AG08395 (cell line): ENCODE results near the gene CNBP.
"Not testable (repeated sequence)": the region's sequence is repeated elsewhere in the genome, so short reads cannot be mapped to it uniquely, and the experiment has no call there.

Source experiments
- DNase-seq: peaks from one replicate; pipeline ENCODE4 v3.0.0; 2012; ENCODE audit warnings: mixed read lengths, low spot score

Gene CNBP

DNA sequence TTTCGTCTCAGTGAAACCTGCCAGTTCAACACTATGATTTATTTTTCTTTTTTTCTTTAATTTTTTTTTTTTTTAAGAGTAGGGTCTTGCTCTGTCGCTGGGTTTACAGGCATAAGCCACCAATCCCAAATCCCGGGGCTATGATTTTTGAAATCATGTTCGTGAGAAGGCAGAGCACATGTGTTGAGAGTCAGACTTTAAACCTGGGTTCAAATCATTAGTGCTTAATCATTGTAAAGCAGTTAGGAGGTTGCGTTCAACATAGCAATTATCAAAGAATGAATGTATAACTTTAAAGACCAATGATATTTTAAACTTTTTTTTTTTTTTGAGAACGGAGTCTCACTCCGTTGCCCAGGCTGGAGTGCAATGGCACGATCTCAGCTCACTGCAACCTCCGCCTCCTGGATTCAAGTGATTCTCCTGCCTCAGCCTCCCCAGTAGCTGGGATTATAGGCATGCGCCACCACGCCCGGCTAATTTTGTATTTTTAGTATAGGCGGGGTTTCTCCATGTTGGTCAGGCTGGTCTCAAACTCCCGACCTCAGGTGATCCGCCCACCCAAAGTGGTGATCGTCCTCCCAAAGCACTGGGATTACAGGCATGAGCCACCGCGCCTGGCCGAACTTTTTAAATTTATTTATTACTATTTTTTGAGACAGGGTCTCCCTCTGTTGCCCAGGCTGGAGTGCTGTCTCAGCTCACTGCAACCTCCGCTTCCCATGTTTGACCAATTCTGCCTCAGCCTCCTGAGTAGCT lies 1.3 kb upstream of the CNBP start:
- not testable (repeated sequence) for DNase-seq

- peak; percentile 28 for DNase-seq
These were observed 631 bp upstream of the CNBP start for GRCh38 chr3:129184396-129184657.

DNA sequence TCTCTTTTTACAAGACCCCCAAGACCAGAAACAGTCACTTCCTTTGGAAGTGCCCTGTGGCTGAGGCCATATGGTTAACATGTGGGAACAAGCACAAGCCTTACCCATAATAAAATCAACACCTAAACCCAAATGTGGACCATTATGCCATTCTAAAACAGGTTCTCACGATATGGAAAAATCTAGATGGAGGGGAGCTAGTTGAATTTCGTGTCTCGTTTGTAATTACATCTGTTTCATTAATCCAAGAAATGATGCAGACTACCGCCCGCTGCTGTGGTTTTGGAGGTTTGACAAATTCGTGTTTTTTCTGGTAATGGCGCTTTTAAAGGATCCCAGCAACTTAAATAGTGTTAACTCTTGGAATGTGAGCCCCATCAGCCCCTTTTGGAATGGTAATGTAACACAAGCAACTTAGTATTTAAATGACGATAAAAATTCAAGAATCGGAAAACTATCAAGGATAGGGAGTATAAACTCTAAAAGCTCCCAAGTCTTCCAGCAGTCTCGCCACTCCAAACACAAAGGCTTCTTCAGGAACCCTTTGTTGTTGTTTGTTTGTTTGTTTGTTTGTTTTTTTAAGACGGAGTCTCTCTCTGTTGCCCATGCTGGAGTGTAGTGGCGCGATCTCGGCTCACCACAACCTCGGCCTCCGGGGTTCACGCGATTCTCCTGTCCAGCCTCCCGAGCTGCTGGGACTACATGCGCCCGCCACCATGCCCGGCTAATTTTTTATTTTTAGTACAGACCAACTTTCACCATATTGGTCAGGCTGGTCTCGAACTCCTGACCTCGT lies 1.1 kb downstream of the CNBP start:
- DNase-seq, result peak; percentile 45

DNA sequence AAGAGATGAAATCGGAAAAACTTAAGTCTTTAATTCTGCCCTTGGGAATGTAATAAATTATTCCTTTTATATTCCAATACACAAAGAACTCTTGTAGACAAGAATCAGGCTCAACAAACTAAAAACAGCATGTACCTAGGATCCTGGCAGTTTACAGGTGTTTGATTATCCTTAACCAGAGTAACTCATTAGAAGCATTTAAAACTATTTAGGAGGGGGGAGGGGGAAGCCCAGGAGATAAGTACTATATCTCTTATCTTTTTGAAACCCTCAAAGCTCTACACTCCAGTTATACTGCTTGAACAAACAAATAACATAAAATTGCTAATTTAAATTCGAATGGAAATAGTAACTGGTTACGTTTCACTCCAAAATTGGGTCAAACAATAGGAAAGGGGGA lies 1.9 kb downstream of the CNBP start:
- DNase-seq, result no peak

- DNase-seq, result no peak
These were observed 3.2 kb downstream of the CNBP start for GRCh38 chr3:129180461-129180860.

- DNase-seq, result no peak
These were observed 7.6 kb downstream of the CNBP start for GRCh38 chr3:129176051-129176450.

DNA sequence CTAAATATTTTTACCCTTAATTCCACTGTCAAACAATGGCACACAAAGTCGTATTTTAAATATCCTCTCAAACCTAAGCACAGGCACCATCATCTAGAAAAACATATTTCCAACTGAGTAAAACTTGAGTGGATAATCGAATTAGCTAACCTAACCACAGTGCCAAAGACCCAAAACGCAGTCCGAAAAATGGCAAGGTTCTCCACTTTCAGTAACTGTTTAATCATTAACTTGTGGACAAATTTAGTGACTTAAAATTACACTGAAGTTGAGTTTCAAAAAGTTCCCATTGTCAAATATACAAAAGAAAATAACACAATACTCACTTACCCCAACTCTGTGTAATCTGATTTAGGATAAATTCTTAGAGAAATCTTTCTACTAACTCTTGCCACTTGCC lies 10.0 kb downstream of the CNBP start:
- DNase-seq, result no peak

DNA sequence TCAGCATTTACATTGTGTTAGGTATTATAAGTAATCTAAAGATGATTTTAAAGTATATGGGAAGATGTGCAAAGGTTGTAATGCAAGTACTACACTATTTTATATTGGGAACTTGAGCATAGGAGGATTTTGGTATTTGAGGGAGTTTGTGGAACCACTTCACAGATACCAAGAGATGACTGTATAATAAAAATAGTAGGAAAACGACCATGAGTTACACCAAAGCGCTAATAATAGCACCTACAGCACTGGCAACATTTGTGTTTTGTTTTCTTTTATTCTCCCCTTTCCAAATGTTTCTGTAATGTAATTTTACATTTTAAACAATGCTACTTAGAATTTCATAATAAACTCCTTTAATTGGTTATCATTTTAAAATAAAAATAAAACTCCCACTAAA lies 10.5 kb downstream of the CNBP start:
- DNase-seq, result no peak

- no peak for DNase-seq
These were observed 16.9 kb downstream of the CNBP start for GRCh38 chr3:129166579-129167332.

GRCh38 chr3:129165594-129165993 lies 18.1 kb downstream of the CNBP start:
- not testable (repeated sequence) for DNase-seq

GRCh38 chr3:129164500-129164899 lies 19.2 kb downstream of the CNBP start:
- no peak for DNase-seq

DNA sequence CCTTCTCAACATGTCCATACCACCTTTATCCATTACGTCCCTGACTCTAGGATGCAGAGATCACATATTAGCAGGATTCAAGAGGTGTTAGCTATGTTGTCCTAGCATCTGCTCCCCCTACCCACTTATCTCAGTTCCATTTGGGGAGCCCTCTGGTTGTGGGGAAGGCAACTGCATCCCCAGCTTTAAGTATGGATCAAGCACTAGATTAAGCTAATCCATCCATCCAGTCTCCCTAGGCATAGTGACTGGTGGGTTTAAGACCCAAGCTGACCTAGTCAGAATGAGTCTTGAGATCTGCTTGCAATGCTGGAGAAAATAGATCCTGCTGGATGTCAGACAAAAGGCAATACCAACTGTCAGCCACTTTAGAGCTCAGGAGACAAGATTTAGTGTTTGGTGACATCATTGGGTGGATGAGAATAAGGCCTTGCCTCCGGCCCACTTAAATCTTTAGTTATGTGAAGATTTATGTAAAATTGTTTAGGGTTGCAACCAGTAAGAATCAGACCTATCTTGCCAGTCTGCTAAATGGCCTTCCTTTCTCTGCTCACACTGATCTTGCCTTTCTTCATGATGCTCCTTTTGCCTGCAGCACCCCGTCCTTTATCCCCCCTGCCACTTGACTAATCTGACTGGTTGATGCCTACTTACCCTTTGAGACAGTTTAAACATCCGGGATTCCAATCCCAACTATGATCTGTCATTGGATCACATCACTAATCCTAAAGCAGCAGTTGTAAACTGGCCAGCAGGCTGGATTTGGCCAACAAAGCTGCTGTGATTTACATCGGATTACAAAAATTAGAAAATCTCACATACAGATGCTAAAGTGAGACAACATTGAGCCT lies 20.7 kb downstream of the CNBP start:
- DNase-seq, result no peak

- DNase-seq, result peak; percentile 26
These were observed 21.8 kb downstream of the CNBP start for GRCh38 chr3:129161860-129162271.

DNA sequence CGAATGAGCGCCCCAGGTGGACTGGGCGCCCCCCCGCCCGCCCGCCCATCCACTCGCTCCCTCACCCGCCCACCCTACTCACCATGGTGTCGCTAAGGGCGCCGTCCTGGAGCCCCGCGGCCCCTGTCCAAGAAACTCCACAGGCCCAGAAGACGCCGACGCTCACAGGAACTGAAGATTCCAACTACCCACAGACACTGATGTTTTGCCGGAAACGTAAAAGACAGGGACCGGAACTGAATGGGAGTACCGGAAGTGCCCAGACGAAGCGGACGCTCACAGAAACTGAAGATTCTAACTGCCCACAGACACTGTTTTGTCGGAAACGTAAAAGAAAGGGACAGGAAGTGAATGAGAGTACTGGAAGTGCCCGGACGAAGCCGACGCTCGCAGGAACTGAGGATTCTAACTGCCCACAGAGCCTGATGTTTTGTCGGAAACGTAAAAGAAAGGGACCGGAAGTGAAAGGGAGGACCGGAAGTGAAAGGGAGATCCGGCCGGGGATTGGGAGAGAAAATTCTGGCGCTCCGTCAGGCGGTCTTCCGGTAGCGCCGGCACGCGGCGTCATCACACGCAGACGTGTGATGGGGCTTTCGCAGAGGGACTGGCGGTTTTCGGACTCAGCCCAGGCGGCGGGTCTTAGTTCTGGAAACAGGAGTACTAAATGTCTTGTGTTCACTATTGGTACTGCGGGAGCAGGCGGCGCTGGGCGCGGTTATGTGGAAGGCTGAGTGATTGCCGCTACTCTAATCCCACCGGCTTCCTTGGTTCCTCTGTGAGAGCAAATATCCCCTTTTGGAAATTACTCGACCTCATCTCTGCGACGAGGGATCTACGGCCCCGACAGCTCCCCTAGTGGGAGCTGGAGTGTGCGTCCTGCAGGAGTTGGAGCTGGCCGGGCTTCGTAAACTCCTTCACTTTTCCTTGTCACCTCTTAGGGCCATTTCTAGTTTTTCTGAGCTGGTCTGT lies 22.5 kb downstream of the CNBP start, which contains the start of gene ISY1:
TSS of gene ISY1 (minus strand) at position 173 of the 969 bp plus-strand sequence. CDS start at position 85, 88 bp downstream.
- peak; percentile 97 for DNase-seq

DNA sequence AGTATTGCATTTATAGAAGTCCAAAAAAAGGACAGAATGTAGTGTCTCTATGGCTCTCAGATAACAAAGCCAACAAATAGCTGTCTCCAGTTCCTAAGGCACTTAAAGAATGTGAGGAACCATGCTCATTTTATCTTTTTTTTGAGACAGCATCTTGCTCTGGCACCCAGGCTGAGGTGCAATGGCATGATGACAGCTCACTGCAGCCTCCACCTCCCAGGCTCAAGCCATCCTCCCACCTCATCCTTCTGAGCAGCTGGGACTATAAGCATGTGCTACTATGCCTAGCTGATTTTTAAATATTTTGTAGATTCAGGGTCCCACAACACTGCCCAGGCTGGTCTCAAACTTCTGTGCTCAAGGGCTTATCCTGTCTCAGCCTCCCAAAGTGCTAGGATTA lies 38.9 kb downstream of the CNBP start:
- no peak for DNase-seq

DNA sequence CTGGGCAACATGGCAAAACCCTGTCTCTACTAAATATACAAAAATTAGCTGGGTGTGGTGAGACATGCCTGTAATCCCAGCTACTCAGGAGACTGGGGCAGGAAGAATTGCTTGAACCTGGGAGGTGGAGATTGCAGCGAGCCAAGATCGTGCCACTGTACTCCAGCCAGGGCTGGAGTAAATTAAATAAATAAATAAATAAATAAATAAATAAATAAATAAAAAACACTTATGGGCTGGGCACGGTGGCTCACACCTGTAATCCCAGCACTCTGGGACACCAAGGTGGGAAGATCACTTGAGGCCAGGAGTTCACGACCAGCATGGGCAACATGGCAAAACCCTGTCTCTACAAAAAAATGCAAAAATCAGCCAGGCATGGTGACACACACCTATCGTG lies 42.7 kb downstream of the CNBP start:
- not testable (repeated sequence) for DNase-seq

GRCh38 chr3:129139911-129140310 lies 43.8 kb downstream of the CNBP start:
- no peak for DNase-seq

DNA sequence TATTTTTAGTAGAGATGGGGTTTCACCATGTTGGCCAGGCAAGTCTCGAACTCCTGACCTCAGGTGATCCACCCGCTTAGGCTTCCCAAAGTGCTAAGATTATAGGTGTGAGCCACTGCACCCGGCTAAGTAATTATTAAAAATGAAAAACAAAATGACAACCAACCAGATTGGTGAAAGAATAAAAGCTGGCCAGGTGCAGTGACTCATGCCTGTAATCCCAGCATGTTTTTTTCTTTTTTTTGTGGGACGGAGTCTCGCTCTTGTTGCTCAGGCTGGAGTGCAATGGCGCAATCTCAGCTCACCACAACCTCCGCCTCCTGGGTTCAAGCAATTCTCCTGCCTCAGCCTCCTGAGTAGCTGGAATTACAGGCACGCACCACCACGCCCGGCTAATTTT lies 47.4 kb downstream of the CNBP start:
- DNase-seq, result not testable (repeated sequence)

GRCh38 chr3:129132097-129132866 lies 51.4 kb downstream of the CNBP start:
- DNase-seq, result no peak
